ENCODE data around the gene NRG3. TPM values are rescaled to one million over a fixed set of nuclear protein-coding genes. Genes with fewer than 3 reads are reported as not detected.
"Not testable (repeated sequence)": the region's sequence is repeated elsewhere in the genome, so short reads cannot be mapped to it uniquely, and the experiment has no call there.

NRG3 gene
- total and polyA plus RNA-seq, 3 experiments from 2014 or later = not detected

DNA sequence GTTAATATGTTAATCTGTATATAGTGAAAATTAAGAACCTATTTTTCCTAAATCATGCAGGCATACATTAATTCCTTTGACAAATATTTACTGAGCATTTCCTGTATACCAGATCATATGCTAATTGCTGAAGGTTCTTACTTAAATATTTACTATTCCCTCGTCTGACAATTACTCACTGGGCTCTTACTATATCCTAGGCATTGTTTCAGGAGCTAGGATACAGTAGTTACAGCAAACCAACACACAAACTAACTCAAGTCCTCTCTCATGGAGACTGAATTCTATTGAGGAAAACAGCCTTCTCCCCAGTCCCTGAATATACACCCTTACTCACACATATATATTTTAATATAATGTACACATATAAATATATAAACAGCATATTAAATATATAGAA, 786.0 kb downstream of the NRG3 start:
- H3K9me3 Mint-ChIP-seq = peaks cover 0 to 14% (median 3%) of the 10 kb centered on the region in 5 donors
- H3K36me3 Mint-ChIP-seq = no peaks in the 10 kb centered on the region

GRCh38 chr10:82661701-82662100, 786.7 kb downstream of the NRG3 start:
- Mint-ChIP-seq H3K9me3 (peaks cover 0 to 14% (median 2%) of the 10 kb centered on the region in 5 donors), H3K27ac (no peak overlapping the region), H3K4me1 (no peaks in the 10 kb centered on the region), H3K4me3 (no peak overlapping the region), H3K27me3 (no peaks in the 10 kb centered on the region), H3K36me3 (no peaks in the 10 kb centered on the region)
- Histone ChIP-seq H3K27me3 (ENCODE audit: insufficient read depth, low read length, poor library complexity, severe bottlenecking) (no peaks in the 10 kb centered on the region), H3K27ac (ENCODE audit: low read depth, low read length) (no peak overlapping the region), H3K9me3 (ENCODE audit: low read length) (no peaks in the 10 kb centered on the region), H3K4me3 (ENCODE audit: low read length) (no peak overlapping the region), H3K4me1 (ENCODE audit: insufficient read depth, low read length) (no peaks in the 10 kb centered on the region), H3K36me3 (ENCODE audit: insufficient read depth, low read length) (no peaks in the 10 kb centered on the region)
- no peak for DNase-seq
- ChIA-PET POLR2A (no interaction called here), CTCF (no interaction called here)

More for the DNA sequence above, 786.0 kb downstream of the NRG3 start:
- H3K9me3 ChIP-seq (ENCODE audit: low read length) = no peaks in the 10 kb centered on the region
- ChIA-PET CTCF (no interaction called here), POLR2A (no interaction called here)
- Mint-ChIP-seq H3K4me3 (no peak overlapping the region), H3K27me3 (no peaks in the 10 kb centered on the region), H3K27ac (no peak overlapping the region), H3K4me1 (no peaks in the 10 kb centered on the region)
- H3K27ac ChIP-seq (ENCODE audit: low read depth, low read length) = no peak overlapping the region
- H3K36me3 ChIP-seq (ENCODE audit: insufficient read depth, low read length) = no peaks in the 10 kb centered on the region
- no peaks in the 10 kb centered on the region for H3K4me1 ChIP-seq (ENCODE audit: insufficient read depth, low read length)
- H3K4me3 ChIP-seq (ENCODE audit: low read length) = no peak overlapping the region
- H3K27me3 ChIP-seq (ENCODE audit: insufficient read depth, low read length, poor library complexity, severe bottlenecking) = no peaks in the 10 kb centered on the region
- no peak for DNase-seq

DNA sequence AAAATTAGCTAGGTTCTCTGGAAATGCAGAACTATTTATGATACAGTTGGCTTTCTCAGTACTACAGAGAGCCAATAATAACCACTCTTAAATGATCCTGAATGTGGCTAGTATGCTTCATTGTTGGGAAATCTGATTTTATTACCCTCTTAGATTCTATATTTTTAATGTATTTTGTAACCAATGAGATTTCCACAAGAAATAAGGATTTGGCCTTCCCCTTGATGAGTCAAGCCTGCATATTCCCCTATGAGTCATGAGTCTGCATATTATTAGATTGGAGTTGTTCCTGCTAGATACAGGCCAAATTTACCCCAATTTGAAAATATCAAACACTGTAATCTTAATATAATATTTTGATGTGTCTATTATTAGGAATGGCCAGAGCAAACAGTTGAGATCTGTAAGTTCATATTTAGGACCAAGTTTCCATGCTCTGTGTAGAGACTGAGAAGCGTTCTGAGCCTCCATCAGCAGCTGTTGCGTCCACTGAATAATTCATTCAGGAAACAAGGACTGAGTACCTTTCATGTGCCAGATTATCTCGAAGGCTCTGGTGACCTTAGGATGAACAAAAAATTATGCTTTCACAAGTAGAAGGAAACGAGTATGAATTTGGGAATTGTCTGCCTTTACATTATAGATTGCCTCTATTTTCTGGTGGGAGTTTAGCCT, 793.4 kb downstream of the NRG3 start:
- Histone ChIP-seq H3K4me1 (ENCODE audit: insufficient read depth, low read length) (no peaks in the 10 kb centered on the region), H3K9me3 (ENCODE audit: low read length) (no peaks in the 10 kb centered on the region), H3K27ac (ENCODE audit: low read depth, low read length) (no peak overlapping the region), H3K36me3 (ENCODE audit: insufficient read depth, low read length) (no peaks in the 10 kb centered on the region), H3K27me3 (ENCODE audit: insufficient read depth, low read length, poor library complexity, severe bottlenecking) (no peaks in the 10 kb centered on the region), H3K4me3 (ENCODE audit: low read length) (no peak overlapping the region)
- no peak overlapping the region for H3K4me3 Mint-ChIP-seq
- H3K4me1 Mint-ChIP-seq = no peaks in the 10 kb centered on the region
- peaks cover 2 to 9% (median 7%) of the 10 kb centered on the region in 5 donors for H3K9me3 Mint-ChIP-seq
- no peak for DNase-seq
- ChIA-PET CTCF (no interaction called here), POLR2A (no interaction called here)
- no peaks in the 10 kb centered on the region for H3K27me3 Mint-ChIP-seq
- H3K36me3 Mint-ChIP-seq = no peaks in the 10 kb centered on the region
- no peak overlapping the region for H3K27ac Mint-ChIP-seq

DNA sequence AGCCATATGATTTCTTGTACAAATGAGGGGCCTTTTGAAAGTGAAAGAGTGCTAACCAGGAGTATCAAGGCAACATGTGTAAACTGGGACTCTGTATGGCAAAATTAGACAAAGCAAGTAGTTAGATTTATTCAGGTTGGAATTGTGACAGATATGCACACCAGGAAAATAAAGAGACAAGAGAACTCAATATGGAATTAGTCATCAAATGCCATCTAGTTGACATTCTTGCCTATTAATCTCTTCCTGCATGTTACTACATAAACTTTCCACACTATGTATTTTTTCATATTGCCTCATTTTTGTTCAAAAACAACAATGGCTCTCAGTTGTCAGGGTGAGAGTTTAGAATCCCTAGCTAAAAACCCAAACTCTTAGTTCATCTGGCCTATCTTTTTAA, 799.0 kb downstream of the NRG3 start:
- ChIA-PET CTCF (no interaction called here), POLR2A (no interaction called here)
- H3K9me3 Mint-ChIP-seq = peaks cover 10 to 20% (median 10%) of the 10 kb centered on the region in 5 donors
- DNase-seq = no peak
- H3K27me3 Mint-ChIP-seq = no peaks in the 10 kb centered on the region
- H3K36me3 Mint-ChIP-seq = peaks cover 0 to 1% (median 0%) of the 10 kb centered on the region in 3 donors
- no peaks in the 10 kb centered on the region for H3K9me3 ChIP-seq (ENCODE audit: low read length)
- no peak overlapping the region for H3K4me3 ChIP-seq (ENCODE audit: low read length)
- H3K27ac ChIP-seq (ENCODE audit: low read depth, low read length) = no peak overlapping the region
- H3K36me3 ChIP-seq (ENCODE audit: insufficient read depth, low read length) = no peaks in the 10 kb centered on the region
- H3K4me3 Mint-ChIP-seq = no peak overlapping the region
- H3K4me1 ChIP-seq (ENCODE audit: insufficient read depth, low read length) = no peaks in the 10 kb centered on the region
- H3K27ac Mint-ChIP-seq = peak overlapping the region in 1 of 8 donors; percentile 47
- no peaks in the 10 kb centered on the region for H3K4me1 Mint-ChIP-seq
- no peaks in the 10 kb centered on the region for H3K27me3 ChIP-seq (ENCODE audit: insufficient read depth, low read length, poor library complexity, severe bottlenecking)

DNA sequence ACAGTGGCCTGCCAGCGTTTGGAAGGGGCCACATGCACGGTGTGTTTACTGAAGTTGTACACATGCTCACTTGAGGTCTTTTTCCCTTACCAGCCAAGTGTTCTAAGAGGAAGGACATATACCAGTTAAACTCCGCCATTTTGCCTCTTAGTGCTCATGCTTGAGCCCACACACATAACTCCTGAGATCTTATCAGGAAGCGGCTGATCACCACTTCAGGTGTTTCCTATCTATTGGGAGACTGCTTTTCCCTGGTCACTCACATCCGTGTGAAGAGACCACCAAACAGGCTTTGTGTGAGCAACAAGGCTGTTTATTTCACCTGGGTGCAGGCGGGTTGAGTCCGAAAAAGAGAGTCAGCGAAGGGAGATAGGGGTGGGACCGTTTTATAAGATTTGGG, 802.9 kb downstream of the NRG3 start:
- H3K4me1 ChIP-seq (ENCODE audit: insufficient read depth, low read length); H3K36me3 ChIP-seq (ENCODE audit: insufficient read depth, low read length); H3K4me3 ChIP-seq (ENCODE audit: low read length); H3K36me3 Mint-ChIP-seq; H3K4me3 Mint-ChIP-seq; H3K9me3 ChIP-seq (ENCODE audit: low read length); DNase-seq; H3K27me3 ChIP-seq (ENCODE audit: insufficient read depth, low read length, poor library complexity, severe bottlenecking); POLR2A ChIA-PET; CTCF ChIA-PET; H3K4me1 Mint-ChIP-seq; H3K27ac ChIP-seq (ENCODE audit: low read depth, low read length); H3K27me3 Mint-ChIP-seq: not testable (repeated sequence)
- peaks cover 4 to 15% (median 10%) of the 10 kb centered on the region in 5 donors for H3K9me3 Mint-ChIP-seq
- H3K27ac Mint-ChIP-seq = peak overlapping the region in 1 of 8 donors; percentile 12

DNA sequence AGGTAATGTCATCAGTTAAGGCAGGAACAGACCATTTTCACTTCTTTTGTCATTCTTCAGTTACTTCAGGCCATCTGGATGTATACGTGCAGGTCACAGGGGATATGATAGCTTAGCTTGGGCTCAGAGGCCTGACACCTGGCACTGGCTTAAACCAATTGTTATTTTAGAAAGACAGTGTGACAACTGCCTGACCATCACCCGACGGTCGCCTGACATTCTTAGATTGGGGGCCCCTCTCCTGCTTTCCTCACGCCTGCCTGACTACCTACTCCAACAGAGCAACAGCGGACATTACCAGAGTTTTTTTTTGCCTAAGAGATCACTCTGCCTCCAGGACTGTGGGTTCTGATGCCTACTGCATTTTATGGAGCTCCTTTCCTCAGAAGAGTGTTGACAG, 803.5 kb downstream of the NRG3 start:
- H3K27ac ChIP-seq (ENCODE audit: low read depth, low read length); H3K36me3 Mint-ChIP-seq; CTCF ChIA-PET; H3K4me1 Mint-ChIP-seq; H3K27me3 Mint-ChIP-seq; DNase-seq; POLR2A ChIA-PET; H3K4me1 ChIP-seq (ENCODE audit: insufficient read depth, low read length); H3K4me3 ChIP-seq (ENCODE audit: low read length); H3K4me3 Mint-ChIP-seq; H3K36me3 ChIP-seq (ENCODE audit: insufficient read depth, low read length); H3K9me3 ChIP-seq (ENCODE audit: low read length); H3K27me3 ChIP-seq (ENCODE audit: insufficient read depth, low read length, poor library complexity, severe bottlenecking): not testable (repeated sequence)
- peaks cover 2 to 15% (median 10%) of the 10 kb centered on the region in 5 donors for H3K9me3 Mint-ChIP-seq
- H3K27ac Mint-ChIP-seq = peak overlapping the region in 1 of 8 donors; percentile 12

DNA sequence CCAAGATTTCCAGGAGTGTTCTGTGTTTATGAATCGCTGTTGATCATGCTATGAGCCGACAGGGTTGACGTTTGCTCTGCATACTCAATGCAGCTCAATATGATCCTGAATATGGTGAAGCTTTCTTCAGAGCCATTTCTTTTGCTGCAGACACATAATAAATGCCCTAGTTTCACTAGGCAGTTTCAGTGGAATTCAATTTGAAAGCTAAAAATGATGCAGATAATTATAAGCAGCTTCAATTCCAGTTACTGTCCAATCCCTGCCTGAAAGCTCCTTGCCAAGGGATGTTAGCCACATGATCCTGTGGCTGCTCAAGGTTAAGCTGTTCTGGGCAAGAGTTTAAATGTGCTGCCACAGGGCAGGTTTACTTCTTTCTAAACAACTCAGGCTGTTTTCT, 805.6 kb downstream of the NRG3 start:
- Mint-ChIP-seq H3K4me1 (no peaks in the 10 kb centered on the region), H3K27ac (no peak overlapping the region), H3K4me3 (no peak overlapping the region), H3K9me3 (peaks cover 4 to 14% (median 7%) of the 10 kb centered on the region in 5 donors), H3K36me3 (no peaks in the 10 kb centered on the region), H3K27me3 (no peaks in the 10 kb centered on the region)
- Histone ChIP-seq H3K9me3 (ENCODE audit: low read length) (no peaks in the 10 kb centered on the region), H3K36me3 (ENCODE audit: insufficient read depth, low read length) (no peaks in the 10 kb centered on the region), H3K4me3 (ENCODE audit: low read length) (no peak overlapping the region), H3K4me1 (ENCODE audit: insufficient read depth, low read length) (no peaks in the 10 kb centered on the region), H3K27me3 (ENCODE audit: insufficient read depth, low read length, poor library complexity, severe bottlenecking) (no peaks in the 10 kb centered on the region), H3K27ac (ENCODE audit: low read depth, low read length) (no peak overlapping the region)
- DNase-seq = no peak
- ChIA-PET CTCF (no interaction called here), POLR2A (no interaction called here)

DNA sequence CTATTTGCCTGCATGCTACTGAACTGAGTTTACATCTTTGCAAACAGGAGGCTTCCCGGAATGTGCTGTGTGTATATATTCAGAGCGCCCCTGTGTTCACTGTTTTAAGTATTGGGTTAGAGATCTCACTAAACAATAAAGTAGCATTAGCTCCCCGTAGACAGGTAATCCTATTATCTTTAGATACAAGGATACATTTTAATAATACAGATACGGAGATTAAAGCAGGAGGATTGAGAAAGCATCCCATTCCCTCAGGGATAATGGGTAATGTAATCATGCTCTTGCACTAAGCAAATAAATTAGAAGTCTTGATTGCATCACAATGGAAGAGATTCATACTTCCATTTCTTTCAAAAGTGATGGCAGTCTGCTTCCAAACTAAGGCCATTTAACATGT, 809.0 kb downstream of the NRG3 start:
- no peak overlapping the region for H3K27ac Mint-ChIP-seq
- no peaks in the 10 kb centered on the region for H3K4me1 Mint-ChIP-seq
- CTCF ChIA-PET = no interaction called here
- H3K27me3 ChIP-seq (ENCODE audit: insufficient read depth, low read length, poor library complexity, severe bottlenecking) = no peaks in the 10 kb centered on the region
- no peak overlapping the region for H3K4me3 Mint-ChIP-seq
- no peak overlapping the region for H3K4me3 ChIP-seq (ENCODE audit: low read length)
- no peaks in the 10 kb centered on the region for H3K4me1 ChIP-seq (ENCODE audit: insufficient read depth, low read length)
- no peaks in the 10 kb centered on the region for H3K27me3 Mint-ChIP-seq
- H3K36me3 ChIP-seq (ENCODE audit: insufficient read depth, low read length) = no peaks in the 10 kb centered on the region
- H3K9me3 Mint-ChIP-seq = peaks cover 0 to 9% (median 2%) of the 10 kb centered on the region in 5 donors
- no peak for DNase-seq
- H3K27ac ChIP-seq (ENCODE audit: low read depth, low read length) = no peak overlapping the region
- H3K9me3 ChIP-seq (ENCODE audit: low read length) = no peaks in the 10 kb centered on the region
- POLR2A ChIA-PET = no interaction called here
- no peaks in the 10 kb centered on the region for H3K36me3 Mint-ChIP-seq

DNA sequence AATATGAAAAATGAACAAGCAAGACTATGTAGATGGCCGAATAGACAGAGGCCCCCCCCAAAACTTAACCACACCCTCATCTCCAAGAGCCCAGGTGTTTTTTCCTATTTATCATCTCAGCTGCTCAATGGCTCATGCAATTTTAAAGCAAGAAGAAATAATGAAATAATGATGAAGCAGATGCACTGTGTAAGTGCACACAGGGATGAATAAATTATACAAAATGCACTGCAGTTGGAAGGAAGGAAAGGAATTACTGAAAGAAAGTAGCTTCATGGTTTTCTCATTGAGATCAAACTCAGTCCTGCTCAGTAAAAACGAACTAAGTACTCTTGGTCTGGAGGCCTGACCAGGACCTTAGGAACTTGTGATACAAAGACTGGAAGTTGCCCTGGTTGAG, 810.1 kb downstream of the NRG3 start:
- Histone ChIP-seq H3K27me3 (ENCODE audit: insufficient read depth, low read length, poor library complexity, severe bottlenecking) (no peaks in the 10 kb centered on the region), H3K36me3 (ENCODE audit: insufficient read depth, low read length) (no peaks in the 10 kb centered on the region), H3K27ac (ENCODE audit: low read depth, low read length) (no peak overlapping the region), H3K4me1 (ENCODE audit: insufficient read depth, low read length) (no peaks in the 10 kb centered on the region), H3K4me3 (ENCODE audit: low read length) (no peak overlapping the region), H3K9me3 (ENCODE audit: low read length) (no peaks in the 10 kb centered on the region)
- Mint-ChIP-seq H3K4me1 (no peaks in the 10 kb centered on the region), H3K27ac (no peak overlapping the region), H3K4me3 (no peak overlapping the region), H3K36me3 (no peaks in the 10 kb centered on the region), H3K27me3 (no peaks in the 10 kb centered on the region), H3K9me3 (peaks cover 2 to 8% (median 2%) of the 10 kb centered on the region in 5 donors)
- ChIA-PET POLR2A (no interaction called here), CTCF (no interaction called here)
- no peak for DNase-seq

All from CD8-positive, alpha-beta memory T cell (primary cell).